Kidney (tissue), 14 donors: ENCODE data around the gene FAM107B. TPM values are rescaled to one million over a fixed set of nuclear protein-coding genes. Genes with fewer than 3 reads are reported as not detected.

Experiments
- DNase-seq, 5 donors: peaks; one replicate each; pipeline ENCODE4 v3.0.0-alpha.2; 2013 to 2020
- FAIRE-seq: peaks from 2 replicates; lab custom pipeline; 2012; peaks lifted over from hg19 to GRCh38; lab: Jason Lieb, UNC
- H3K27ac ChIP-seq, 2 donors: one replicate each; pipeline ENCODE4 v1.7.0; 2013; ENCODE audit warnings: low read depth in 2 of 2, low read length in 2 of 2, inconsistent platforms in 1 of 2
- H3K27me3 ChIP-seq: one replicate; pipeline ENCODE4 v1.7.1; 2013; ENCODE audit warnings: low read length, inconsistent platforms; ENCODE audit not compliant: control insufficient read depth, insufficient read depth
- H3K36me3 ChIP-seq, 3 donors: one replicate each; pipeline versions ENCODE4 v1.7.0 to v1.7.1; 2013; ENCODE audit warnings: low read length in 3 of 3, control low read depth in 1 of 3, inconsistent platforms in 1 of 3; ENCODE audit not compliant: insufficient read depth in 3 of 3, control insufficient read depth in 2 of 3
- H3K4me1 ChIP-seq, 3 donors: one replicate each; pipeline versions ENCODE4 v1.7.0 to v1.7.1; 2013; ENCODE audit warnings: low read length in 3 of 3, inconsistent platforms in 1 of 3, low read depth in 1 of 3; ENCODE audit not compliant: control insufficient read depth in 2 of 3, insufficient read depth in 2 of 3
- H3K4me3 ChIP-seq, 3 donors: one replicate each; pipeline versions ENCODE4 v1.7.0 to v1.8.1; 2013; ENCODE audit warnings: low read length in 3 of 3, control low read depth in 1 of 3, inconsistent platforms in 1 of 3
- H3K9ac ChIP-seq, 3 donors: one replicate each; pipeline versions ENCODE4 v1.7.0 to v1.7.1; 2013; ENCODE audit warnings: low read length in 3 of 3, control low read depth in 1 of 3, inconsistent platforms in 1 of 3
- H3K9me3 ChIP-seq, 3 donors: one replicate each; pipeline versions ENCODE4 v1.7.0 to v1.7.1; 2013; ENCODE audit warnings: low read length in 3 of 3, control low read depth in 1 of 3, inconsistent platforms in 1 of 3; ENCODE audit not compliant: control insufficient read depth in 2 of 3, insufficient read depth in 1 of 3
- intact Hi-C: fragments of 100-400 bp; cut with DNase I; formaldehyde crosslinking; loops from one replicate; pipeline ENCODE4 v1.11.1; 2022
- polyA plus RNA-seq: library from polyadenylated mRNA; stranded (reverse); fragments of 350-450 nt; fragmentation: Illumina TruSeq; extraction: RNeasy Lipid Tissue Mini Kit (QIAGEN cat#74804); gene quantifications from one replicate; pipeline ENCODE4 v1.2.3, GENCODE V29; 2014; ENCODE audit warnings: low read depth, low replicate concordance; ENCODE audit not compliant: insufficient read depth
- total RNA-seq: library from RNA; stranded (reverse); fragmentation: NEBNext Ultra II Directional; extraction: Animal tissue kit (Norgen Biotek cat#: 25700); gene quantifications from one replicate; pipeline ENCODE4 v1.2.1, GENCODE V29; 2021
- TF ChIP-seq, protein P1 (sequence below): IDR thresholded peaks from 3 replicates; pipeline ENCODE4 v1.5.1; 2012; ENCODE audit warnings: mild to moderate bottlenecking, moderate library complexity, borderline replicate concordance; ENCODE audit not compliant: insufficient read depth; ENCODE audit errors: extremely low read depth
- donor health status: control.
- donor health status: control.
- donor health status: control.
- donor health status: control.
- donor health status: control.
- donor health status: DM: yes; HTN: yes; CAD: no.
- donor health status: Normal renal cell carcinoma (clear cell type).

The FAM107B gene
- total and polyA plus RNA-seq, 2 donors from 2014 or later, result 105 to 122 TPM

DNA sequence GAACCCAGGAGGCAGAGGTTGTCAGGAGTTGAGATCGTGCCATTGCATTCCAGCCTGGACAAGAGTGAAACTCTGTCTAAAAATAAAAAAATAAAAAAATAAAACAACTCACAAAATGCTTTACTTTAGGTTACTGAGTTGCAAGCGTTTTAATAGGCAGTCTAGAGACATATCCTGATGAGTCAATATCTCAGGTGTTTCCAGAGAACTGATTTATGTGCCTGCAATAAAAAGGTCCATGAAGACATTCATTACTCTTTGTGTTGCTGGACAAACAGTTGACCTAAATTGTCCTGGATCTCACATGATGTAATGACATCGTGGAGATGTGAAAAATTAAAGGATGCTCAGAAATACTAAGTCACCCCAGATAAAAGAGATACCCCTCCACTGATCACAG, 31.6 kb upstream of the FAM107B start:
- H3K36me3 ChIP-seq, result no peaks in the 10 kb centered on the region
- intact Hi-C loops, result no loop called here
- H3K27me3 ChIP-seq, result no peaks in the 10 kb centered on the region
- H3K4me1 ChIP-seq, result peaks cover 0 to 4% (median 0%) of the 10 kb centered on the region in 3 donors
- FAIRE-seq (no peak), DNase-seq (no peak)
- TF ChIP-seq, protein P1, sequence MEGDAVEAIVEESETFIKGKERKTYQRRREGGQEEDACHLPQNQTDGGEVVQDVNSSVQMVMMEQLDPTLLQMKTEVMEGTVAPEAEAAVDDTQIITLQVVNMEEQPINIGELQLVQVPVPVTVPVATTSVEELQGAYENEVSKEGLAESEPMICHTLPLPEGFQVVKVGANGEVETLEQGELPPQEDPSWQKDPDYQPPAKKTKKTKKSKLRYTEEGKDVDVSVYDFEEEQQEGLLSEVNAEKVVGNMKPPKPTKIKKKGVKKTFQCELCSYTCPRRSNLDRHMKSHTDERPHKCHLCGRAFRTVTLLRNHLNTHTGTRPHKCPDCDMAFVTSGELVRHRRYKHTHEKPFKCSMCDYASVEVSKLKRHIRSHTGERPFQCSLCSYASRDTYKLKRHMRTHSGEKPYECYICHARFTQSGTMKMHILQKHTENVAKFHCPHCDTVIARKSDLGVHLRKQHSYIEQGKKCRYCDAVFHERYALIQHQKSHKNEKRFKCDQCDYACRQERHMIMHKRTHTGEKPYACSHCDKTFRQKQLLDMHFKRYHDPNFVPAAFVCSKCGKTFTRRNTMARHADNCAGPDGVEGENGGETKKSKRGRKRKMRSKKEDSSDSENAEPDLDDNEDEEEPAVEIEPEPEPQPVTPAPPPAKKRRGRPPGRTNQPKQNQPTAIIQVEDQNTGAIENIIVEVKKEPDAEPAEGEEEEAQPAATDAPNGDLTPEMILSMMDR, result no peak
- no peak overlapping the region for H3K9ac ChIP-seq
- H3K27ac ChIP-seq, result no peak overlapping the region
- H3K9me3 ChIP-seq, result no peaks in the 10 kb centered on the region
- no peak overlapping the region for H3K4me3 ChIP-seq

DNA sequence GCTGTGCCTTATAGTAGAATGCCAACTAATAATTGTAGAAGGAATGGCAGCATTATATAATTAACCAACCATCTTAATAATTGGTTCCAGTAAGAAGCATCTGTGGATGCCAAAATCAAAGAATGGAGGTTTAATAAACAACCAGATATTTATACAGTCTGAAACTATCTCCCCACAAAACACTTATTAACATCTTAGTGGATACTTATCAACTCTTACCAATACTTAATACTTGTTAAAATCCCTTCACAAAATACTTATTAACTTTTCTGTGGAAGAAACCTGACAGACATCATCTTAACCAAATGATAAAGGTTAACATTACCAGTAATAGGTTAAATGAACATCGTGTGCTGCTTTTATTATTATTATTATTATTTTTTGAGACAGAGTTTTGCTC, 29.1 kb upstream of the FAM107B start:
- H3K36me3 ChIP-seq, result no peaks in the 10 kb centered on the region
- H3K9me3 ChIP-seq, result no peaks in the 10 kb centered on the region
- H3K9ac ChIP-seq, result no peak overlapping the region
- peaks cover 0 to 4% (median 0%) of the 10 kb centered on the region in 3 donors for H3K4me1 ChIP-seq
- H3K4me3 ChIP-seq, result no peak overlapping the region
- intact Hi-C loops, result no loop called here
- H3K27ac ChIP-seq, result no peak overlapping the region
- TF ChIP-seq, protein P1, result no peak
- no peaks in the 10 kb centered on the region for H3K27me3 ChIP-seq
- FAIRE-seq, result no peak
- no peak for DNase-seq

DNA sequence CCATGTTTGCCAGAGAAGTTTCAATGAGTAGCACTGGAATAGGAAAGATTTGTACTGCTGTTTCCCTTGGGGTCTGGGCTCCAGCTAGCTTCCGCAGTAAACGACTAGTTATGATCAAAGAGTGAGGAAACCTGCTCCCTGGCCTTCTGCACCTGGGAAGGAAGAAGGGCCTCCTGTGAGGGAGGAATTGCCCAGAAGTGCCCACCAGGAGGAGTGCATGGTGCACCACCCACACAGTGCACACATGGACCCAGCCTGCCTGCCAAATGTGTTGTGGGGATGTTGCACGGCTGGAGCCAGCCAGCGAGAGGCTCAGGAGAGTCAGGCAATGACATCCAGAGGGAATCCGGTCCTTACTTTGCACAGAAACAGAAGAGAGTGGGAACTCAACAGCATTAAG, 27.0 kb upstream of the FAM107B start:
- Histone ChIP-seq H3K9ac (no peak overlapping the region), H3K4me3 (no peak overlapping the region), H3K27ac (no peak overlapping the region), H3K9me3 (no peaks in the 10 kb centered on the region), H3K4me1 (peaks cover 0 to 4% (median 0%) of the 10 kb centered on the region in 3 donors), H3K36me3 (no peaks in the 10 kb centered on the region), H3K27me3 (no peaks in the 10 kb centered on the region)
- DNase-seq, result peak in 4 of 5 donors; percentile 34 to 63 (median 43)
- FAIRE-seq, result no peak
- intact Hi-C loops, result no loop called here
- TF ChIP-seq, protein P1, result no peak

DNA sequence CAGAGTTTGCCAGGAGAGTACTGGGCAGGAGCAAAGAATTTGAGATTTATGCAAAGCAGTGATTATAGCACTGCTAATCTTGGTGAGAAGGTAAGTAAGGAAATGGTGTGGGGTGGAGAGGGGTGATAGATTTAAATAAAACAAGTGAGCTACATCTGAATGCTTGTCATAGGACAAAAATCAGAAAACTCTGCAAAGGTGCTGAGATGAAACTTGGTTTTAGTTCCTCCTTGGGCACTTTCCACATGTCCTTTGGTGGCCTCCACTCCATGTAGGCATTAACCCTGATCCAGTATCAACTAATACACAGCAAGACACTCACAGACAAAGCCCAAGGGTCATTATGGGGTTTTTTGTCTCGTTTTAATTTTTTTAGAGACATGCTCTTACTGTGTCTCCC, 25.7 kb upstream of the FAM107B start:
- Histone ChIP-seq H3K27me3 (no peaks in the 10 kb centered on the region), H3K4me3 (no peak overlapping the region), H3K36me3 (no peaks in the 10 kb centered on the region), H3K9me3 (no peaks in the 10 kb centered on the region), H3K9ac (no peak overlapping the region), H3K27ac (no peak overlapping the region), H3K4me1 (peaks cover 0 to 4% (median 0%) of the 10 kb centered on the region in 3 donors)
- TF ChIP-seq, protein P1, result no peak
- intact Hi-C loops, result no loop called here
- DNase-seq (no peak), FAIRE-seq (no peak)
